Stimulated activated CD8-positive, alpha-beta memory T cell treated with anti-CD3 and anti-CD28 coated beads, Interleukin-7, amount 100 ng/mL, for 1 hour (primary cell): ENCODE measurements around the gene DNAJA3.
A peak's percentile ranks its signal among the peaks of the same experiment; 100 is the strongest.

Experiments
- DNase-seq, 2 donors: peaks; one replicate each; pipeline ENCODE4 v3.0.0-alpha.2; 2020; ENCODE audit warnings: low read depth in 2 of 2

Gene DNAJA3

GRCh38 chr16:4433914-4434787 is 8.5 kb downstream of the DNAJA3 start:
- no peak for DNase-seq

GRCh38 chr16:4435337-4436067 is 9.8 kb downstream of the DNAJA3 start:
- DNase-seq, result no peak

- DNase-seq, result no peak
Measured at GRCh38 chr16:4437366-4437765, 11.7 kb downstream of the DNAJA3 start.

GRCh38 chr16:4442371-4442770 is 16.7 kb downstream of the DNAJA3 start:
- DNase-seq, result no peak

GRCh38 chr16:4443271-4443670 is 17.6 kb downstream of the DNAJA3 start:
- no peak for DNase-seq

- DNase-seq, result no peak
Measured at GRCh38 chr16:4443986-4444385, 18.3 kb downstream of the DNAJA3 start.

- no peak for DNase-seq
Measured at GRCh38 chr16:4450430-4450829, 24.8 kb downstream of the DNAJA3 start.

- DNase-seq, result no peak
Measured at GRCh38 chr16:4450931-4451519, 25.4 kb downstream of the DNAJA3 start.

- no peak for DNase-seq
Measured at GRCh38 chr16:4452674-4453073, 27.0 kb downstream of the DNAJA3 start.

GRCh38 chr16:4454623-4455022 is 29.0 kb downstream of the DNAJA3 start:
- no peak for DNase-seq

GRCh38 chr16:4455081-4455480 is 29.4 kb downstream of the DNAJA3 start:
- DNase-seq, result no peak

GRCh38 chr16:4455951-4456350 is 30.3 kb downstream of the DNAJA3 start:
- DNase-seq, result no peak

GRCh38 chr16:4460936-4461249 is 35.2 kb downstream of the DNAJA3 start:
- no peak for DNase-seq

- no peak for DNase-seq
Measured at GRCh38 chr16:4461250-4462085, 35.8 kb downstream of the DNAJA3 start.

- DNase-seq, result no peak
Measured at GRCh38 chr16:4463522-4464163, 38.0 kb downstream of the DNAJA3 start.

- peak in 1 of 2 donors; percentile 46 for DNase-seq
Measured at GRCh38 chr16:4465977-4466779, 40.5 kb downstream of the DNAJA3 start.

- no peak for DNase-seq
Measured at GRCh38 chr16:4467916-4468315, 42.2 kb downstream of the DNAJA3 start.

GRCh38 chr16:4468972-4469371 is 43.3 kb downstream of the DNAJA3 start:
- DNase-seq, result no peak

GRCh38 chr16:4471869-4472268 is 46.2 kb downstream of the DNAJA3 start:
- no peak for DNase-seq

- DNase-seq, result no peak
Measured at GRCh38 chr16:4472880-4473279, 47.2 kb downstream of the DNAJA3 start.
